GM19025 (cell line): Measurements from ENCODE around the gene CFHR2.

ENCODE experiments used
- ATAC-seq: cut with Tn5 transposase; IDR thresholded peaks from one replicate; pipeline ENCODE4 v1.9.1; 2021; ENCODE audit warnings: mild to moderate bottlenecking, low read depth, moderate library complexity; ENCODE audit not compliant: unreplicated experiment

Gene CFHR2

DNA sequence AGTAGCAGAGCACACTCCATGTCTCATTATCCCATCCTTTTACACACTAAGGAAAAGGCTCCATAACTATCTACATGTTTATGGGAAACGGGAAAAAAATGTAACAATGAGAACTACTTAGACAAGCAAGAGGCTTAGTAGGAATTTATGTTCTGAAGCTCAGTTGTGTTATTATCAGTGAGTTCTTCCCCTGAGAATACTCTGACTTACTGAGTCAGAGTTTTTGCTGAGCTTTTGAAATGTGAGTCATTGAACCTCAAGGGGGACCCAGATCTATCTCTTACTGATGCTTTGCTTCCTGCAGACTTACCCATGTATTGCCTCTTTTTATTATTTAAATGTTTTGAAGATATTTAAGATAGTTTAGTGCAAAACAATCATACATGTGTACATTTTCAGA, 53.9 kb downstream of the CFHR2 start:
- no peak for ATAC-seq

DNA sequence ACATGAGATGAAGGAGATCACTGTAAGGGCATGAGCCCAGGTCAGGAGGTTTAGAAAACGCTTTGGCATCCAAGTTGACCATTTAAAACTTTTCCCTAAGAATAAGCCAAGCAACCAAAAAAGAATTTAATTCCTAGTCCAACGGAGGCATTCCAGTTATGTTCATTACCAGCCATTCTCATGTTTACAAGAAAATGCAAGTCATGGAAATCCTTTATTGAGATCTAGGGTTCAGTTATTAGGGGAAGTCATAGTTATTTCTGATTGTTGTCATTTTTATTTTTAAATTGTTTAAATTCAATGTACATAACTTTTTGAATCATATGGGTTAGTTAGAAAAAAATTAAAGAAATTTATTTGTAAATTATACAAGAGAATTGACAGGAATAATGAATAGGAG, 58.3 kb downstream of the CFHR2 start:
- ATAC-seq, result no peak

DNA sequence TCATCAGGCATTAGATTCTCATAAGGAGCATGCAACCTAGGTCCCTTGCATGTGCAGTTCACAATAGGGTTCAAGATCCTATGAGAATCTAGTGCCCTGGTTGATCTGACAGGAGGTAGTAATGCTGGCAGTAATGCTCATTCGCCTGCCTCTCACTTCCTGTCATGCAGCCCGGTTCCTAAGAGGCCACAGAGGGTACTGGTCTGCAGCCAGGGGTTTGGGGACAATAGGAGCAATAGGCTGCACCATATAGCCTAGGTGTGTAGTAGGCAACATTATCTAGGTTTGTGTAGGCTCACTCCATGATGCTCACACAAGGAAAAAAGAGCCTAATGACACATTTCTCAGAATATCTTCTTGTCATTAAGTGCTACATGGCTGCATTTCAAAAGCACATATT, 59.6 kb downstream of the CFHR2 start:
- no peak for ATAC-seq

DNA sequence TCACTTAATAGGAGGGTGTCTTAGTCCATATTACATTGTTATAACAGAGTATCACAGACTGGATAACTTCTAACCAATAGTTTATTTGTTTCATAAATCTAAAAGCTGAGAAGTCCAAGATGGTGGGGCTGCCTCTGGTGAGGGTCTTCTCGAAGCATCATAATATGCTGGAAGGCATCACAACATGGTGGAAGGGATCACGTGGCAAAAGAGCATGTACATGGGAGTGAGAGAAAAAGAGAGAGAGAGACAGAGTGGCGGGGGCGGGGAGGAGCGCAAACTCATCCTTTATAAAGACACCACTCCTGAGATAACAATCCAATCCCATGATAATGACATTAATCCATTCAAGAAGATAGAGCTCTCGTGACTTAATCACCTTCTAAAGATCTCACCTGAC, 65.3 kb downstream of the CFHR2 start:
- no peak for ATAC-seq
